HepG2 (cell line): ENCODE measurements around the gene EFNA4. TPM values are rescaled to one million over a fixed set of nuclear protein-coding genes. Genes with fewer than 3 reads are reported as not detected.

ENCODE experiments used
- CREB1 ChIP-seq, 2 experiments: fragments of 450-650 bp in 1 of 2; IDR thresholded peaks; 2 replicates each; pipeline ENCODE4 v1.6.1; 2016 to 2017; ENCODE audit warnings: control low read depth in 1 of 2, mild to moderate bottlenecking in 1 of 2, missing compliant biosample characterization in 1 of 2, missing genetic modification characterization in 1 of 2
- KDM3A ChIP-seq: IDR thresholded peaks from 2 replicates; pipeline ENCODE4 v1.6.1; 2018; ENCODE audit warnings: low read depth, missing compliant biosample characterization
- SALL2 ChIP-seq: sonication (generic); formaldehyde crosslinking; IDR thresholded peaks from 2 replicates; pipeline ENCODE4 v1.8.1; 2023; ENCODE audit warnings: mild to moderate bottlenecking, missing genetic modification reagents, inconsistent platforms
- TERF1 ChIP-seq: sonication (generic); formaldehyde crosslinking; IDR thresholded peaks from 2 replicates; pipeline ENCODE4 v1.8.0; 2022; ENCODE audit warnings: mild to moderate bottlenecking, missing genetic modification reagents, moderate library complexity
- ZNF800 ChIP-seq: sonication (generic); formaldehyde crosslinking; IDR thresholded peaks from 2 replicates; pipeline ENCODE4 v1.4.0; 2020; ENCODE audit warnings: missing genetic modification reagents
- ZNF816 ChIP-seq: sonication (generic); formaldehyde crosslinking; IDR thresholded peaks from 2 replicates; pipeline ENCODE4 v1.8.0; 2022; ENCODE audit warnings: missing genetic modification reagents, mild to moderate bottlenecking, borderline replicate concordance
- polyA plus RNA-seq, 8 experiments: library from polyadenylated mRNA; depleted of rRNA in 3 of 8; stranded (reverse) in 7 of 8; unstranded in 1 of 8; fragments of >200 nt; fragmentation: Illumina TruSeq in 4 of 8; extraction: Trizol in 4 of 8; gene quantifications; 2 replicates each; pipeline versions ENCODE4 v1.2.1 to v1.2.3, GENCODE V29; 2011 to 2016; ENCODE audit warnings: low read depth in 4 of 8, missing spikeins in 1 of 8, mixed read lengths in 1 of 8; ENCODE audit not compliant: insufficient read depth in 1 of 8
- total RNA-seq, 5 experiments: library from RNA; depleted of rRNA; stranded (reverse); fragments of >200 nt; fragmentation: Illumina TruSeq; extraction: Trizol; gene quantifications; 2 replicates each; pipeline ENCODE4 v1.2.3, GENCODE V29; 2016; ENCODE audit warnings: low read depth in 1 of 5
- TF ChIP-seq, protein P1 (sequence below): sonication (generic); formaldehyde crosslinking; IDR thresholded peaks from 2 replicates; pipeline ENCODE4 v1.5.0; 2020; ENCODE audit warnings: mild to moderate bottlenecking, missing genetic modification reagents
- TF ChIP-seq, protein P2 (sequence below): sonication (generic); formaldehyde crosslinking; IDR thresholded peaks from 2 replicates; pipeline ENCODE4 v1.4.0; 2020; ENCODE audit warnings: mild to moderate bottlenecking, missing genetic modification reagents
- TF ChIP-seq, protein P3 (sequence below): sonication (generic); formaldehyde crosslinking; IDR thresholded peaks from 2 replicates; pipeline ENCODE4 v1.4.0; 2020; ENCODE audit warnings: missing genetic modification reagents

The EFNA4 gene
- total and polyA plus RNA-seq, 2 of the 13 experiments (the other 11 are each of a cell fraction or from before 2014, with no cell fraction given): 12.0 to 17.2 TPM

DNA sequence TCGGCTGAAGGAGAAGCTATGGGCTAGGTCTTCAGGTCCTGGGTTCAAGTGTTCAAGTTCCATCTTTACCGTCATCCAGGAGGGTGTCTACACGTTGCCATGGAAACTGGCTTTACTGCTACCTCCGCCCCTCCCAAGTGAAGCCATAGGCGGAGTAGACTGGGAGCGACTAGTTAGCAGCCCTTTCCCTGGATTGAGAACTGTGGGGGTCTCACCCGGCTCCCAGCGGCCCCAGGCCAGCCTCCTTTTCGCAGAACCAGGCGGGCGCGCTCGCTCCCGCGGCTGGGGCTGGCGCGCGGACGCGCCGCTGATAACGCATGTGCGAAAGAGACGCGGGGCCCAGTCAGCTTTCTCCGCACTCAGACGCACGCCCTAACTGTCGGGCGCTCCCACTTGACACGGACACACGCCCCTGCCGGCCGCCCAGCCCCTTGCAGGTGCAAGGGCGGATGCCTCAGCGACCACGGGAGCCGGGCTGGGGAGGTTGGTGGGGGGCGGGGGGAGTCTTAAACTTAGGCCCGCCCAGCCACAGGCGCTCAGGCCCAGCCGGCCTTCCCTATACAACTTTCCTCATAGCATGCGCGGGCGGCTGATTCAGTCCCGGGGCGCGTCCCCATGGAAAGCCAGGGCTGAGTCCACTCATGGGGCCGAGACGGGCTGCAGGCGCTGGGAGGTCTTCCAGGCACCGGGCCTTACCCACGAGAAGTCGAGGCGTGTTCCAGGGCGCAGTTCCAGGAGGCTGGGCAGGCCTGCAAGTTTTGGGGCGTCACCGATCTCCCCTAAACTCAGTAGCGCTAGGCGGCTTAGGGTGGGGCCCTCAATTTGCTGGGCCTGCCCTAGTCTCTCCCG lies 7.4 kb downstream of the EFNA4 start (continued):
- no peak for TF ChIP-seq CREB1 (IDR thresholded peaks at IDR 0.05)
- no peak for TF ChIP-seq CREB1 (CRISPR knock-in tag; IDR thresholded peaks at IDR 0.05)
- TF ChIP-seq, protein P1, sequence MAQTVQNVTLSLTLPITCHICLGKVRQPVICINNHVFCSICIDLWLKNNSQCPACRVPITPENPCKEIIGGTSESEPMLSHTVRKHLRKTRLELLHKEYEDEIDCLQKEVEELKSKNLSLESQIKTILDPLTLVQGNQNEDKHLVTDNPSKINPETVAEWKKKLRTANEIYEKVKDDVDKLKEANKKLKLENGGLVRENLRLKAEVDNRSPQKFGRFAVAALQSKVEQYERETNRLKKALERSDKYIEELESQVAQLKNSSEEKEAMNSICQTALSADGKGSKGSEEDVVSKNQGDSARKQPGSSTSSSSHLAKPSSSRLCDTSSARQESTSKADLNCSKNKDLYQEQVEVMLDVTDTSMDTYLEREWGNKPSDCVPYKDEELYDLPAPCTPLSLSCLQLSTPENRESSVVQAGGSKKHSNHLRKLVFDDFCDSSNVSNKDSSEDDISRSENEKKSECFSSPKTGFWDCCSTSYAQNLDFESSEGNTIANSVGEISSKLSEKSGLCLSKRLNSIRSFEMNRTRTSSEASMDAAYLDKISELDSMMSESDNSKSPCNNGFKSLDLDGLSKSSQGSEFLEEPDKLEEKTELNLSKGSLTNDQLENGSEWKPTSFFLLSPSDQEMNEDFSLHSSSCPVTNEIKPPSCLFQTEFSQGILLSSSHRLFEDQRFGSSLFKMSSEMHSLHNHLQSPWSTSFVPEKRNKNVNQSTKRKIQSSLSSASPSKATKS (CRISPR knock-in tag): no peak
- TF ChIP-seq, protein P2, sequence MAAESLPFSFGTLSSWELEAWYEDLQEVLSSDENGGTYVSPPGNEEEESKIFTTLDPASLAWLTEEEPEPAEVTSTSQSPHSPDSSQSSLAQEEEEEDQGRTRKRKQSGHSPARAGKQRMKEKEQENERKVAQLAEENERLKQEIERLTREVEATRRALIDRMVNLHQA: no peak
- no peak; the same call in 1 of the 2 replicates for TF ChIP-seq SALL2 (CRISPR knock-in tag)
- TF ChIP-seq KDM3A (CRISPR knock-in tag): peak; percentile 72
- no peak for TF ChIP-seq TERF1 (CRISPR knock-in tag)
- TF ChIP-seq, protein P3, sequence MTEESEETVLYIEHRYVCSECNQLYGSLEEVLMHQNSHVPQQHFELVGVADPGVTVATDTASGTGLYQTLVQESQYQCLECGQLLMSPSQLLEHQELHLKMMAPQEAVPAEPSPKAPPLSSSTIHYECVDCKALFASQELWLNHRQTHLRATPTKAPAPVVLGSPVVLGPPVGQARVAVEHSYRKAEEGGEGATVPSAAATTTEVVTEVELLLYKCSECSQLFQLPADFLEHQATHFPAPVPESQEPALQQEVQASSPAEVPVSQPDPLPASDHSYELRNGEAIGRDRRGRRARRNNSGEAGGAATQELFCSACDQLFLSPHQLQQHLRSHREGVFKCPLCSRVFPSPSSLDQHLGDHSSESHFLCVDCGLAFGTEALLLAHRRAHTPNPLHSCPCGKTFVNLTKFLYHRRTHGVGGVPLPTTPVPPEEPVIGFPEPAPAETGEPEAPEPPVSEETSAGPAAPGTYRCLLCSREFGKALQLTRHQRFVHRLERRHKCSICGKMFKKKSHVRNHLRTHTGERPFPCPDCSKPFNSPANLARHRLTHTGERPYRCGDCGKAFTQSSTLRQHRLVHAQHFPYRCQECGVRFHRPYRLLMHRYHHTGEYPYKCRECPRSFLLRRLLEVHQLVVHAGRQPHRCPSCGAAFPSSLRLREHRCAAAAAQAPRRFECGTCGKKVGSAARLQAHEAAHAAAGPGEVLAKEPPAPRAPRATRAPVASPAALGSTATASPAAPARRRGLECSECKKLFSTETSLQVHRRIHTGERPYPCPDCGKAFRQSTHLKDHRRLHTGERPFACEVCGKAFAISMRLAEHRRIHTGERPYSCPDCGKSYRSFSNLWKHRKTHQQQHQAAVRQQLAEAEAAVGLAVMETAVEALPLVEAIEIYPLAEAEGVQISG (CRISPR knock-in tag): peak; percentile 44; the same call in 1 of the 2 replicates
- no peak for TF ChIP-seq ZNF816 (CRISPR knock-in tag)
- TF ChIP-seq ZNF800 (CRISPR knock-in tag): 0 out of 2 replicates have a peak, but pooled peaks have one; percentile 48
